Activated CD8-positive, alpha-beta T cell treated with anti-CD3 and anti-CD28 coated beads, Interleukin-2, amount 10 ng/mL, durations not matched to agents 7 days and 5 days (primary cell): Measurements from ENCODE around the gene TRIM44. TPM values are rescaled to one million over a fixed set of nuclear protein-coding genes. Genes with fewer than 3 reads are reported as not detected.
"Not testable (repeated sequence)": the region's sequence is repeated elsewhere in the genome, so short reads cannot be mapped to it uniquely, and the experiment has no call there.

Experiments used
- ATAC-seq: fragments of 150-1000 bp; cut with Tn5 transposase; one replicate; pipeline ENCODE4 v1.10.0; 2021; ENCODE audit warnings: moderate library complexity
- CTCF ChIA-PET: fragments of 350-600 bp; sonication (Branson Sonifier 250); formaldehyde crosslinking; loops from one replicate; lab custom pipeline; 2021; ENCODE audit warnings: antibody characterized with exemption; lab: Charles Lee
- POLR2A ChIA-PET: fragments of 350-600 bp; sonication (Branson Sonifier 250); formaldehyde crosslinking; loops from one replicate; lab custom pipeline; 2021; ENCODE audit warnings: antibody characterized with exemption; lab: Charles Lee
- DNase-seq: peaks from one replicate; pipeline ENCODE4 v3.0.0-alpha.2; 2020
- H3K27ac Mint-ChIP-seq: one replicate; pipeline ENCODE4 v1.8.0; 2021; ENCODE audit warnings: mild to moderate bottlenecking, mixed read lengths
- H3K27me3 Mint-ChIP-seq: one replicate; pipeline ENCODE4 v1.8.0; 2021; ENCODE audit warnings: low read depth, mixed read lengths
- H3K36me3 Mint-ChIP-seq: one replicate; pipeline ENCODE4 v1.8.0; 2021; ENCODE audit warnings: low read depth, mixed read lengths
- H3K4me1 Mint-ChIP-seq: one replicate; pipeline ENCODE4 v1.8.0; 2021; ENCODE audit warnings: low read depth, mixed read lengths
- H3K4me3 Mint-ChIP-seq: one replicate; pipeline ENCODE4 v1.8.0; 2021; ENCODE audit warnings: mild to moderate bottlenecking, mixed read lengths
- H3K9me3 Mint-ChIP-seq: one replicate; pipeline ENCODE4 v1.8.0; 2022; ENCODE audit warnings: mixed read lengths; ENCODE audit not compliant: insufficient read depth
- total RNA-seq, 2 experiments: library from RNA; stranded (reverse); gene quantifications; one replicate each; pipeline ENCODE4 v1.2.3, GENCODE V29; 2021

Gene TRIM44
- total RNA-seq, 2 experiments from 2014 or later: 33.8 to 34.5 TPM

GRCh38 chr11:35820614-35821013 lies 158.0 kb downstream of the TRIM44 start:
- DNase-seq: no peak
- H3K4me3 Mint-ChIP-seq: no peak overlapping the region
- ChIA-PET POLR2A (no interaction called here), CTCF (interaction anchor here (1.6 to 2.9 kb wide), 5 partner anchors 8 to 311 kb away, joined by 3 to 39 read pairs (median 10); no protein-coding TSS in a partner anchor)
- ATAC-seq: no peak
- H3K9me3 Mint-ChIP-seq: no peaks in the 10 kb centered on the region
- H3K27ac Mint-ChIP-seq: no peak overlapping the region
- no peaks in the 10 kb centered on the region for H3K36me3 Mint-ChIP-seq
- H3K4me1 Mint-ChIP-seq: peaks cover 9% of the 10 kb centered on the region
- H3K27me3 Mint-ChIP-seq: no peaks in the 10 kb centered on the region

- Mint-ChIP-seq H3K36me3 (no peaks in the 10 kb centered on the region), H3K4me1 (peaks cover 9% of the 10 kb centered on the region), H3K4me3 (no peak overlapping the region), H3K27ac (no peak overlapping the region), H3K9me3 (no peaks in the 10 kb centered on the region), H3K27me3 (no peaks in the 10 kb centered on the region)
- no peak for DNase-seq
- POLR2A ChIA-PET: no interaction called here
- ATAC-seq: no peak
- CTCF ChIA-PET: interaction anchor here (0.9 to 3.3 kb wide), 35 partner anchors 8 to 656 kb away, joined by 3 to 39 read pairs (median 7); no protein-coding TSS in a partner anchor
Observed at GRCh38 chr11:35822815-35823495, 160.4 kb downstream of the TRIM44 start.

DNA sequence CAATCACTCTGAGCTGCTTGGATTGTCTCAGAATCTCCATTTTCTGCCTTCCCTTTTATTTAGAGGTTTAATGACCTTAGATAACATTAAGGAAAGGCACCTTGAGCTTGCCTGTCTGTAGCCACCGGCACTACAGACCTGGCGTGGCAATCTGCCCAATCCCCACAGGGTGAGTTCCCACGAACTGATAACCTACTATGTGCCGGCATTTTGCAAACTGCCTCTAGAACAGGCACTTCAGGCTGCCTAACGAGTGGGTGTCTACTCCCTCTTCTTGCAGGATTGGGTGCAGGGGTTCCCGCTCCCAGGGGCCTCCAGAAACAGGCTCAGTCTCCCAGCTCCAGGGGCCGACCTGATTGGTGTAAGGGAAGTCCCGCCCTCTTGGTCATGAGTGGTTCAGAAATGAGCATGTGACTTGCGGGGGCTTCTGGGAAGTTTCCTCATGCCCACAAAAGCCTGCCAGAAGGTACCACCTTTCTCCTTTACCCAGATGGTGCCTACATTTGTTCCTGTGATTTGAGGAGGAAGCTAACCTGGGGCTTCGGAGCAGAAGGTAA lies 161.2 kb downstream of the TRIM44 start:
- POLR2A ChIA-PET: no interaction called here
- ATAC-seq (no peak), DNase-seq (no peak)
- no peaks in the 10 kb centered on the region for H3K27me3 Mint-ChIP-seq
- no peaks in the 10 kb centered on the region for H3K9me3 Mint-ChIP-seq
- H3K27ac Mint-ChIP-seq: no peak overlapping the region
- no peak overlapping the region for H3K4me3 Mint-ChIP-seq
- CTCF ChIA-PET: interaction anchor here (3.3 kb wide), 1 partner anchor 209 kb away, joined by 25 read pairs; no protein-coding TSS in a partner anchor
- no peaks in the 10 kb centered on the region for H3K36me3 Mint-ChIP-seq
- H3K4me1 Mint-ChIP-seq: peaks cover 9% of the 10 kb centered on the region

DNA sequence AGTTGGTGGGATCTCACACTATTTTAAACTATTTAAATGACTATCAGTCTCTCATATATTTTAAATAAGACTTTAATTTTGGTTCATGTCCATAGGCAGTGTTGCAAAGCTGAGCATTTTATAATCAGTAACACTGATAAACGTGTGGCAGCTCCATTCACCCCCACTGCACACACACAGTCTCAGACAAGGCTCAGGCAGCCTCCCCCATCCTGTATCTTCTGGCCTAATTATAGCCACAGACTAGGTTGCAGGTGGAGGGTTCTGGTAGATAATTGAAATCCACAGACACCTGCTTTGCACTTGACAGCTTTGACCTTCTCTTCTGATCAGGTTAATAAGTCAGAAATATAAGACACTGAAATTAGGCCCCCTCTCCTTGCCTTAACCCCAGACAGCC lies 162.8 kb downstream of the TRIM44 start:
- Mint-ChIP-seq H3K36me3 (no peaks in the 10 kb centered on the region), H3K9me3 (no peaks in the 10 kb centered on the region), H3K27ac (no peak overlapping the region), H3K4me1 (peaks cover 9% of the 10 kb centered on the region), H3K4me3 (no peak overlapping the region), H3K27me3 (no peaks in the 10 kb centered on the region)
- ChIA-PET CTCF (no interaction called here), POLR2A (no interaction called here)
- ATAC-seq (no peak), DNase-seq (no peak)

- DNase-seq (no peak), ATAC-seq (no peak)
- peaks cover 9% of the 10 kb centered on the region for H3K4me1 Mint-ChIP-seq
- no peaks in the 10 kb centered on the region for H3K9me3 Mint-ChIP-seq
- no peak overlapping the region for H3K27ac Mint-ChIP-seq
- H3K36me3 Mint-ChIP-seq: no peaks in the 10 kb centered on the region
- H3K27me3 Mint-ChIP-seq: no peaks in the 10 kb centered on the region
- CTCF ChIA-PET: no interaction called here
- POLR2A ChIA-PET: no interaction called here
- no peak overlapping the region for H3K4me3 Mint-ChIP-seq
Observed at GRCh38 chr11:35826006-35826405, 163.4 kb downstream of the TRIM44 start.

DNA sequence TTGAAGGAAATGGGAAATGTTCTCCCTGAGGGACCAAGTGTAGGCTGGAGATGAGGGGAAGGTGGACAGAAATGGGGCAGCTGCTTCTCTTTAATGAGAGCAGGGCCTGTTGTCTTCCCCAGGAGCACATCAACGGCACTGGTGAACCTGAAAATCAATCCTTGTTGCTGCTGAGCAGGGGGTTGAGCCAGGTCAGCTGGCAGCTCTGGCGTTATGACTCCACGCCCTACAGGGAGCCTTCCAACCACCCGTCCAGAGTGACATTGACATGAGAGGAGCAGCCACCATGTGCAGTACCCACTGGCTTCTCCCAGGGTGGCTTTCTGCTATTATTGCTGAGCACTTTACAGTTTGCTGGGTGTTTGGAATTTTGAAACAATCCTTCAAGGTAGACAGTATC lies 164.4 kb downstream of the TRIM44 start:
- no peak for DNase-seq
- H3K9me3 Mint-ChIP-seq: no peaks in the 10 kb centered on the region
- no peak overlapping the region for H3K4me3 Mint-ChIP-seq
- CTCF ChIA-PET: no interaction called here
- ATAC-seq: no peak
- POLR2A ChIA-PET: no interaction called here
- no peak overlapping the region for H3K27ac Mint-ChIP-seq
- peaks cover 7% of the 10 kb centered on the region for H3K4me1 Mint-ChIP-seq
- no peaks in the 10 kb centered on the region for H3K36me3 Mint-ChIP-seq
- peaks cover 2% of the 10 kb centered on the region for H3K27me3 Mint-ChIP-seq

DNA sequence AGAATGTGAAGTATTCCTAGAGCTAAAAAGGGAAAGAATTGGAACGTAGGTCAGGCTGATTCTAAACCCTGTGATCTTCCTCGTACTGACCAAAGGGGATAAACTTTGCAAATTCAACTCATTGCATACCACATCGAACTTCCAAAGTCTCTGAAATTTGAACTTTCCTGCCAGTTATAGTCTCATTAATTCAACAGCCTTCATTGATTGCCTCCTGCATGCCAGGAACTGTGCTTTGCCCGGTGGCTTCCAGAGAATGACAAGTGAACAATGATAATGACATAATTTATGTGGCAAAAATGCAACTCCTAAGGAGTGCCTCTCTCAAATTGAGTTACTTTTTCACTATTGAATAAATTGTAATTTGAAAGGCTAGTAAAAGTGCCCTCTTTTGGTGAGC lies 173.6 kb downstream of the TRIM44 start:
- ATAC-seq (no peak), DNase-seq (no peak)
- POLR2A ChIA-PET: no interaction called here
- Mint-ChIP-seq H3K9me3 (no peaks in the 10 kb centered on the region), H3K27ac (no peak overlapping the region), H3K4me1 (no peaks in the 10 kb centered on the region), H3K4me3 (no peak overlapping the region), H3K36me3 (no peaks in the 10 kb centered on the region), H3K27me3 (peaks cover 7% of the 10 kb centered on the region)
- CTCF ChIA-PET: no interaction called here

GRCh38 chr11:35838071-35838470 lies 175.5 kb downstream of the TRIM44 start:
- no peaks in the 10 kb centered on the region for H3K4me1 Mint-ChIP-seq
- ATAC-seq (no peak), DNase-seq (no peak)
- H3K27ac Mint-ChIP-seq: no peak overlapping the region
- POLR2A ChIA-PET: no interaction called here
- H3K9me3 Mint-ChIP-seq: no peaks in the 10 kb centered on the region
- H3K36me3 Mint-ChIP-seq: no peaks in the 10 kb centered on the region
- no peak overlapping the region for H3K4me3 Mint-ChIP-seq
- H3K27me3 Mint-ChIP-seq: peaks cover 5% of the 10 kb centered on the region
- CTCF ChIA-PET: interaction anchor here (1.7 kb wide), 1 partner anchor 16 kb away, joined by 4 read pairs; no protein-coding TSS in a partner anchor

- CTCF ChIA-PET: interaction anchor here (1.7 kb wide), 1 partner anchor 17 kb away, joined by 4 read pairs; no protein-coding TSS in a partner anchor
Observed at GRCh38 chr11:35838697-35839367, 176.3 kb downstream of the TRIM44 start.

DNA sequence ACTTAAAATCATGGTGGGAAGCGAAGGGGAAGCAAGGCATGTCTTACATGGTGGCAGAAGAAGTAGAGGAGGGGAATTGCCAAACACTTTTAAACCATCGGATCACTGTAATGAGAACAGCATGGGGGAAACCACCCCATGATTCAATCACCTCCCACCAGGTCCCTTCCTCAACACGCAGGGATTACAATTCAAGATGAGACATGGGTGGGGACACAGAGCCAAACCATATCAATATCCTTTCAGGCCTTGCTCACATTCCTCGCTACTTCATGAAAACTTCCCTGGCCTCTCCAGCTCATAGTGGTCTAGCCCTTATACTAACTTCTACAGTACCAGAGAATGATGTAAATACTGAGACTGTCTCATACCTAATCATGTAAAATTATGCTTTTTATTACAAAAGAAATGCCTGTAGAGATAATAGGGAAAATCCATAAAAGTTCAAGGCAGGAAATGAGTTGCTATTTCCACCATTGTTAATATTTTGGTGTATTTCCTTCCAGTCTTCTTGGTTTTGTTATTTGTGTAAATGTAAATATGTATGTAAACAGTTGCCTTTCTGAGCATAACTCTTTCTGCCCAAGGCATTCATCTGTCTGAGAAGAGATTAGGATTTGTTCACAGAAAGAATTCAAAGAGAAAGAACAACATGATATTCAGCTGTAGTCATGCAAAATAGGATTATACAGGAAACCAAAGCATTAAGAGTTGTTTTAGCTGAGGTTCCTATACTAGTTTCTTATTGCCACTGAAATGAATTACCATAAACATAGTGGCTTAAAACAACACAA lies 177.0 kb downstream of the TRIM44 start:
- no peak overlapping the region for H3K27ac Mint-ChIP-seq
- CTCF ChIA-PET: no interaction called here
- ATAC-seq (no peak), DNase-seq (no peak)
- peaks cover 8% of the 10 kb centered on the region for H3K27me3 Mint-ChIP-seq
- H3K4me1 Mint-ChIP-seq: no peaks in the 10 kb centered on the region
- no peaks in the 10 kb centered on the region for H3K36me3 Mint-ChIP-seq
- POLR2A ChIA-PET: no interaction called here
- H3K4me3 Mint-ChIP-seq: no peak overlapping the region
- H3K9me3 Mint-ChIP-seq: no peaks in the 10 kb centered on the region

More at GRCh38 chr11:35838697-35839367, 176.3 kb downstream of the TRIM44 start:
- H3K4me3 Mint-ChIP-seq, H3K27ac Mint-ChIP-seq, H3K36me3 Mint-ChIP-seq, POLR2A ChIA-PET, H3K27me3 Mint-ChIP-seq, H3K4me1 Mint-ChIP-seq, H3K9me3 Mint-ChIP-seq, DNase-seq, ATAC-seq: not testable (repeated sequence)

GRCh38 chr11:35841733-35842132 lies 179.2 kb downstream of the TRIM44 start:
- no peak for DNase-seq
- no peaks in the 10 kb centered on the region for H3K4me1 Mint-ChIP-seq
- no peak overlapping the region for H3K4me3 Mint-ChIP-seq
- CTCF ChIA-PET: interaction anchor here (1.3 kb wide), 1 partner anchor 12 kb away, joined by 3 read pairs; no protein-coding TSS in a partner anchor
- no peaks in the 10 kb centered on the region for H3K9me3 Mint-ChIP-seq
- POLR2A ChIA-PET: no interaction called here
- H3K36me3 Mint-ChIP-seq: no peaks in the 10 kb centered on the region
- H3K27ac Mint-ChIP-seq: no peak overlapping the region
- peaks cover 9% of the 10 kb centered on the region for H3K27me3 Mint-ChIP-seq
- ATAC-seq: no peak
